Nephron (organoid): ENCODE results near the gene CNOT3.

Experiments
- H3K27ac Mint-ChIP-seq, 3 experiments: 2 replicates each; pipeline ENCODE4 v1.8.0; 2020; ENCODE audit warnings: mixed read lengths in 3 of 3, mild to moderate bottlenecking in 2 of 3, moderate library complexity in 1 of 3
- H3K27me3 Mint-ChIP-seq: 2 replicates; pipeline ENCODE4 v1.8.0; 2021; ENCODE audit warnings: low read depth, mild to moderate bottlenecking, moderate library complexity, mixed read lengths
- H3K36me3 Mint-ChIP-seq: 2 replicates; pipeline ENCODE4 v1.8.0; 2020; ENCODE audit warnings: low read depth, mixed read lengths
- H3K4me1 Mint-ChIP-seq: 2 replicates; pipeline ENCODE4 v1.8.0; 2020; ENCODE audit warnings: mixed read lengths
- H3K4me3 Mint-ChIP-seq, 3 experiments: 2 replicates each; pipeline ENCODE4 v1.8.0; 2020; ENCODE audit warnings: mild to moderate bottlenecking in 3 of 3, mixed read lengths in 3 of 3, moderate library complexity in 2 of 3
- H3K9me3 Mint-ChIP-seq: 2 replicates; pipeline ENCODE4 v1.8.0; 2020; ENCODE audit warnings: mixed read lengths
- TF ChIP-seq, protein P1 (sequence below), 3 experiments: fragments of 200-600 bp; sonication (generic); IDR thresholded peaks; one replicate each; pipeline ENCODE4 v1.5.0; 2021; ENCODE audit warnings: antibody characterized with exemption in 3 of 3; ENCODE audit not compliant: unreplicated experiment in 3 of 3

CNOT3 gene

DNA sequence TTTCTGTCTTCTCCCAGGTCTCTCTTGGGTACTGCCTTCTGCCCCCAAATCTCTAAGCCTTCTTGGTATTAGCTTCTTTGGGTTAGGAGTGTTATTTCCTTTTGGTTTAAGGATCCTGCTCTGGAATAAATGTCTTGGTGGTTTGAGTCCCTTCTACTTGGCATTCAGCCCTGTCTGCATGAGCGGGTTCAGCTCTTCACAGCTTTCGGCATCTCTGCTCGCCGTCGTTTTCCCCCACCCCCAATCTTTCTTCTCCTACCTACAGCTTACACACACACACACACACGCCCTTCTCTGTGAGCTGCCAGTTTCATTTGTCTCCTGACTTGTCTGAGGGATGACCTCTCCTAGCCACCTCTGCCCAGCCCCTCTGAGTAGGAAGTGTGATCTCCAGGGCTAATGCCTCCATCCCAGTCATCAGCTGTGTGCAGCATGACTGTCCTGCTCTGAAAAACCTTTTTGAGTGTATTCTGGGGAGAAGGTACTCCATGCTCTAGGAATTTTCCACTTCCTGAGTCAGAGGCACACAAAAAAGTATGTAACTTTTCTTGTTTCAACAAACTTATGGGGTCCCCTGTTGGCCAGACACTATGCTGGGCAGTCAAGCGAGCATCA, 4.7 kb downstream of the CNOT3 start:
- Mint-ChIP-seq H3K27me3 (no peaks in the 10 kb centered on the region), H3K36me3 (peaks cover 54% of the 10 kb centered on the region), H3K4me3 (peak overlapping the region; percentile 50 to 85 (median 80)), H3K9me3 (no peaks in the 10 kb centered on the region), H3K27ac (peak overlapping the region; percentile 4 to 71 (median 42)), H3K4me1 (peaks cover 28% of the 10 kb centered on the region)
- TF ChIP-seq, protein P1, sequence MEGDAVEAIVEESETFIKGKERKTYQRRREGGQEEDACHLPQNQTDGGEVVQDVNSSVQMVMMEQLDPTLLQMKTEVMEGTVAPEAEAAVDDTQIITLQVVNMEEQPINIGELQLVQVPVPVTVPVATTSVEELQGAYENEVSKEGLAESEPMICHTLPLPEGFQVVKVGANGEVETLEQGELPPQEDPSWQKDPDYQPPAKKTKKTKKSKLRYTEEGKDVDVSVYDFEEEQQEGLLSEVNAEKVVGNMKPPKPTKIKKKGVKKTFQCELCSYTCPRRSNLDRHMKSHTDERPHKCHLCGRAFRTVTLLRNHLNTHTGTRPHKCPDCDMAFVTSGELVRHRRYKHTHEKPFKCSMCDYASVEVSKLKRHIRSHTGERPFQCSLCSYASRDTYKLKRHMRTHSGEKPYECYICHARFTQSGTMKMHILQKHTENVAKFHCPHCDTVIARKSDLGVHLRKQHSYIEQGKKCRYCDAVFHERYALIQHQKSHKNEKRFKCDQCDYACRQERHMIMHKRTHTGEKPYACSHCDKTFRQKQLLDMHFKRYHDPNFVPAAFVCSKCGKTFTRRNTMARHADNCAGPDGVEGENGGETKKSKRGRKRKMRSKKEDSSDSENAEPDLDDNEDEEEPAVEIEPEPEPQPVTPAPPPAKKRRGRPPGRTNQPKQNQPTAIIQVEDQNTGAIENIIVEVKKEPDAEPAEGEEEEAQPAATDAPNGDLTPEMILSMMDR (IDR thresholded peaks at IDR 0.05; ENCODE audit: unreplicated experiment in 3 of 3) = no peak

DNA sequence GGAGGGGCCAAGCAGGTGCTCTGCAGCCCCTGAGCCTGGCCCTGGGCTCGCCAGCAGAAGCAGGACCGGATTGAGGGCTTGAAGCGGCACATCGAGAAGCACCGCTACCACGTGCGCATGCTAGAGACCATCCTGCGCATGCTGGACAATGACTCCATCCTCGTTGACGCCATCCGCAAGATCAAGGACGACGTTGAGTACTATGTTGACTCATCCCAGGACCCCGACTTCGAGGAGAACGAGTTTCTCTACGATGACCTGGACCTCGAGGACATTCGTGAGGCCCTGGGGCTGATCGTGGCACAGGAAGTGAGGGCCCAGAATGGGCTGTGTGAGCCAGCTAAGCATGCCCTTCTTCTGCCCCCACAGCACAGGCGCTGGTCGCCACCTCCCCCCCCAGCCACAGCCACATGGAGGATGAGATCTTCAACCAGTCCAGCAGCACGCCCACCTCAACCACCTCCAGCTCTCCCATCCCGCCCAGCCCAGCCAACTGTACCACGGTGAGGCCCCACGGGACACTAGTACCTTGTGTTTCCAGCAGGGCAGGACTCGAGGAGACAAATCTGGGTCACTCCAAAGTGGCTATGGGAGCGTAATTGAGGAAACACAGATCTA, 8.1 kb downstream of the CNOT3 start:
- H3K36me3 Mint-ChIP-seq = peaks cover 70% of the 10 kb centered on the region
- H3K4me3 Mint-ChIP-seq = no peak overlapping the region
- TF ChIP-seq, protein P1 (IDR thresholded peaks at IDR 0.05; ENCODE audit: unreplicated experiment in 3 of 3) = no peak
- H3K27ac Mint-ChIP-seq = no peak overlapping the region
- peaks cover 14% of the 10 kb centered on the region for H3K4me1 Mint-ChIP-seq
- H3K9me3 Mint-ChIP-seq = no peaks in the 10 kb centered on the region
- no peaks in the 10 kb centered on the region for H3K27me3 Mint-ChIP-seq

DNA sequence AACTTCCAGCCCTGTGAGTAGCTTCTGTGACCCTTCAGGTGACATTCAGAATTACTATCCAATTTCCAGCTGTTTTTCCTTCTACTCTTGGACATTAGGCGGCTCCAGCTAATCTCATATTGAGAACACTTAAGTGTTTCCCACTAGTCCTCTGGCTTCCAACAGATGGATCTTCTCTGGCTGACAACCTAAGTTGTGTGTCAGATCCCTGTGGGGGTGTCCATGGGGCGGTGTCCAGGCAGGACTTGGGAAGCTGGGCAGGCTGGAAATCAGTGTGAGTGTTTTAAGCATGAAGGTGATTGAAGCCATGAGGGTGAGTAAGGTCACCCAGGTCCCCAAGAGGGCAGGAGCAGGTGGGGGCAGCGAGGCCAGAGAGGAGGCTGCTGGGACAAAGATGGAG, 10.1 kb downstream of the CNOT3 start:
- Mint-ChIP-seq H3K4me1 (peaks cover 4% of the 10 kb centered on the region), H3K9me3 (no peaks in the 10 kb centered on the region), H3K27me3 (no peaks in the 10 kb centered on the region), H3K27ac (peak overlapping the region; percentile 80 to 89 (median 87)), H3K4me3 (peak overlapping the region in 2 of 3 experiments; percentile 40 to 51), H3K36me3 (peaks cover 69% of the 10 kb centered on the region)
- TF ChIP-seq, protein P1 (IDR thresholded peaks at IDR 0.05; ENCODE audit: unreplicated experiment in 3 of 3) = no peak

DNA sequence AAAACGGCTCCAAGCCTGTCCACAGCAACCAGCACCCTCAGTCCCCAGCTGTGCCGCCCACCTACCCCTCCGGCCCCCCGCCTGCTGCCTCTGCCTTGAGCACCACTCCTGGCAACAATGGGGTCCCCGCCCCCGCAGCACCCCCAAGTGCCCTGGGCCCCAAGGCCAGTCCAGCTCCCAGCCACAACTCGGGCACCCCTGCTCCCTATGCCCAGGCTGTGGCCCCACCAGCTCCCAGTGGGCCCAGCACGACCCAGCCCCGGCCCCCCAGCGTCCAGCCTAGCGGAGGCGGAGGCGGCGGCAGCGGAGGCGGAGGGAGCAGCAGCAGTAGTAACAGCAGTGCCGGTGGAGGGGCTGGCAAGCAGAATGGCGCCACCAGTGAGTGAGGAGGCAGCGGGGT, 10.6 kb downstream of the CNOT3 start:
- Mint-ChIP-seq H3K4me3 (no peak overlapping the region), H3K27ac (peak overlapping the region in 1 of 3 experiments; percentile 87), H3K9me3 (no peaks in the 10 kb centered on the region), H3K36me3 (peaks cover 66% of the 10 kb centered on the region), H3K4me1 (peaks cover 5% of the 10 kb centered on the region), H3K27me3 (no peaks in the 10 kb centered on the region)
- TF ChIP-seq, protein P1 (IDR thresholded peaks at IDR 0.05; ENCODE audit: unreplicated experiment in 3 of 3) = no peak

DNA sequence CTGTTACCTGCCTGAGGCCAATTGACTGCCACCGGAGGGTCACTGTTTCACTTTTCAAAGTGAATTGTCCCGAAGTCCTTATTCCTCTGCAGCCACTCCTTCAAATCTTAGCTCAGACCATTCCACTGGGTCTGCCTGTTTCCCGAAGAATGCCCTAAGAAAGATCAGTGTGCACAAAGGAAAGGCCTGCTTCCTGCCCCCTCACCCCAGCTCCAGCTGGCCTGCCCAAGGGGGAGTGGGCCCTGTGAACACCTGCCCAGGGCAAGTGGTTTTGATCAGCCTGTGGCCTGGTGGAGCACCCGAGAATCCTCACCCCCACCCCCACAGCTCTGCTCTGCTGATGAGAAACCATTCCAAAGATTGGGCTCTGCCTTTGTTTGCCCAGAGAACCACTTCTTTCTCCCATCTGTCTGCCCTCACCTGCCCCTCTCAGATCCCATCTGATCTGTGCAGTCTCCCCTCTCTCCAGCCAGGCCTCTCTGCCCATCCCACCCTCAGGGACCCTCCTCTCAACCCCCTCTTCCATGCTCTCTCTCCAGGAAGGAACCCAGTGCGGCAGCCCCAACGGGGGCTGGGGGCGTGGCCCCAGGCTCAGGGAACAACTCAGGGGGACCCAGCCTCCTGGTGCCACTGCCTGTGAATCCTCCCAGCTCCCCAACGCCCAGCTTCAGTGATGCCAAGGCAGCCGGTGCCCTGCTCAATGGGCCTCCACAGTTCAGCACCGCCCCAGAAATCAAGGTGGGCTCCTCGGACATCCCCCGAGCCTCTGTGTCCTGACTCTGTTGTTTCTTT, 11.7 kb downstream of the CNOT3 start:
- TF ChIP-seq, protein P1 (IDR thresholded peaks at IDR 0.05; ENCODE audit: unreplicated experiment in 3 of 3) = no peak
- H3K36me3 Mint-ChIP-seq = peaks cover 64% of the 10 kb centered on the region
- no peak overlapping the region for H3K27ac Mint-ChIP-seq
- no peak overlapping the region for H3K4me3 Mint-ChIP-seq
- H3K9me3 Mint-ChIP-seq = no peaks in the 10 kb centered on the region
- H3K27me3 Mint-ChIP-seq = no peaks in the 10 kb centered on the region
- H3K4me1 Mint-ChIP-seq = peaks cover 10% of the 10 kb centered on the region
